ENCODE data around the gene CTRB1.

The CTRB1 gene

GRCh38 chr16:75231570-75231969, 12.8 kb downstream of the CTRB1 start:
- TF ChIP-seq, protein P1, sequence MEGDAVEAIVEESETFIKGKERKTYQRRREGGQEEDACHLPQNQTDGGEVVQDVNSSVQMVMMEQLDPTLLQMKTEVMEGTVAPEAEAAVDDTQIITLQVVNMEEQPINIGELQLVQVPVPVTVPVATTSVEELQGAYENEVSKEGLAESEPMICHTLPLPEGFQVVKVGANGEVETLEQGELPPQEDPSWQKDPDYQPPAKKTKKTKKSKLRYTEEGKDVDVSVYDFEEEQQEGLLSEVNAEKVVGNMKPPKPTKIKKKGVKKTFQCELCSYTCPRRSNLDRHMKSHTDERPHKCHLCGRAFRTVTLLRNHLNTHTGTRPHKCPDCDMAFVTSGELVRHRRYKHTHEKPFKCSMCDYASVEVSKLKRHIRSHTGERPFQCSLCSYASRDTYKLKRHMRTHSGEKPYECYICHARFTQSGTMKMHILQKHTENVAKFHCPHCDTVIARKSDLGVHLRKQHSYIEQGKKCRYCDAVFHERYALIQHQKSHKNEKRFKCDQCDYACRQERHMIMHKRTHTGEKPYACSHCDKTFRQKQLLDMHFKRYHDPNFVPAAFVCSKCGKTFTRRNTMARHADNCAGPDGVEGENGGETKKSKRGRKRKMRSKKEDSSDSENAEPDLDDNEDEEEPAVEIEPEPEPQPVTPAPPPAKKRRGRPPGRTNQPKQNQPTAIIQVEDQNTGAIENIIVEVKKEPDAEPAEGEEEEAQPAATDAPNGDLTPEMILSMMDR (conservative IDR thresholded peaks at IDR 0.05; ENCODE audit: control insufficient read depth, insufficient read depth, low read depth, low read length) = no peak
- no peak overlapping the region for H3K4me3 ChIP-seq (ENCODE audit: control insufficient read depth, low read depth, low read length)
- no peak for DNase-seq (ENCODE audit: low read depth)

DNA sequence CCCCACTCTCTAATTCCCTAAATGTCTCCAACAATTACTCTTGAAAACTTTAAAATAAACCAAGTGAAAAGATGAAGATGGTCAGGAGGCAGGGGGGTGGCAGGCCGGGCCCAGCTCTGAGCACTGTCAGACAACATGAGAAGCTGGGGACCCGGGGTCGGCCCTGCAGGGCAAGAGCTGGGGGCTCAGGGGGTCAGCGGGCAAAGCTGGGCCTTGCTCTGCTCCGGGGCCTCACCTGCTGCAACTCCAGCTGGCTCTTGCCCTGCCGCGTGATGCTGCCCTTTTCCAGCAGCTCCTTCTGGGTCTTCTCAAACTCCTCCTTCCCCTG, 14.8 kb downstream of the CTRB1 start:
- no peak for DNase-seq (ENCODE audit: low read depth)
- TF ChIP-seq, protein P1 (conservative IDR thresholded peaks at IDR 0.05; ENCODE audit: control insufficient read depth, insufficient read depth, low read depth, low read length) = no peak
- H3K4me3 ChIP-seq (ENCODE audit: control insufficient read depth, low read depth, low read length) = no peak overlapping the region

DNA sequence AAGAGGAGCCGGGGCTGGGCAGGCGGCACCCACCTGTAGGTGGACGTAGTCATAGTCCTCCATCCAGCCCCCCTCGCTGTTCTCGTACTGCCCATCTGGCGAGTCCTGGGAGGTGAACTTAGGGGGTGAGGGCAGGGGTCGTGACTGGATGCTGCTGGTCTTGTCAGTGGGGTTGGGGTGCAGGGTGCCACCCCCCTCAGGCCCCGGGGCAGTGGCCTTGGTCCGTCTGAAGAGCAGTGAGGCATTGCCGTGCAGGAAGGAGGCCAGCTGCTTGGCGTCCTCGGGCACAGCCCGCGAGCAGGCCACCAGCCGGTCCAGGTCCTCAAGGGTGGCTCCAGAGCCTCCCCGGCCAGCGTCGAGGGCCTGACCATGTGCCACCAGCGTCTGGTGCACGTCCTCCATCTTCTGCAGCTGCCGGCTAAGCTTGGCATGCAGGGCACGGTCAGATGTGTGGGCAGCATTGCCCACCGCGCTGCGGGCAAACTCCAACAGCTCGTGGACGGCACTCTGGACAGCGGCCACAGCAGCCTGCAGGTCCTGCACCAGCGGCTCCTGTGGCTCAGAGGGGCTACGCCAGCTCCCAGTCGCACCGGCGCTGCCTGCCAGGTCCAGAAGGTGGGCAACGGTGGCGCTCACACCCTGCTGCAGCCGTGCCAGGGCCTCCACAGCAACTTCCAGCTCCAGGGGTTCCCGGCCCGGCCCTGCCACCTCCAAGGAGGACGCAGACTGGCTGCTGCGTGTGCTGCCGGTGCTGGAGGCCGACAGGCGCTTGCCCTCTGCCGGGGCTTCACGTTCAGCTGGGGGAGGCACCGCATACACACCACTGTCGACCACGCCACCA, 16.3 kb downstream of the CTRB1 start:
- DNase-seq (ENCODE audit: low read depth) = no peak
- H3K4me3 ChIP-seq (ENCODE audit: control insufficient read depth, low read depth, low read length) = no peak overlapping the region
- TF ChIP-seq, protein P1 (conservative IDR thresholded peaks at IDR 0.05; ENCODE audit: control insufficient read depth, insufficient read depth, low read depth, low read length) = no peak

DNA sequence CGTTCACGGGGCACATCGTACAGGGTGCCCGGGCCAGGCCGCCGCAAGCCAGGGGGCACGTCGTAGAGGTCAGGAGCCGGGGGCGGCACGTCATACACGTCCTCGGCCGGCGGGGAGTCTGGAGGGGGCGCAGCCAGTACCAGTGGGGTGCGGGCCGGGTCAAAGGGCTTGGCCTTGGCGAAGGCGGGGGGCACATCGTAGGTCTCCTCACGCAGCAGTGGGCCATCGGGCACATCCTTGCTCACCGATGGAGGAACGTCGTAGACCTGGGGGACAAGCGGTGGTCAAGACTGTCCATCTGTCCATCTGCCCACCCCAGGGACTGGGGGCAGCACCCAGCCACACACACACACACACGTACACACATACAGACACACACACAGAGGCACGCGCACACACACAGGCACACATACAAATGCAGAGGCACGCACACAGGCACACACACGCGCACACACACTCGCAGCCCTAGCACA, 17.0 kb downstream of the CTRB1 start:
- no peak overlapping the region for H3K4me3 ChIP-seq (ENCODE audit: control insufficient read depth, low read depth, low read length)
- TF ChIP-seq, protein P1 (conservative IDR thresholded peaks at IDR 0.05; ENCODE audit: control insufficient read depth, insufficient read depth, low read depth, low read length) = no peak
- DNase-seq (ENCODE audit: low read depth) = no peak

DNA sequence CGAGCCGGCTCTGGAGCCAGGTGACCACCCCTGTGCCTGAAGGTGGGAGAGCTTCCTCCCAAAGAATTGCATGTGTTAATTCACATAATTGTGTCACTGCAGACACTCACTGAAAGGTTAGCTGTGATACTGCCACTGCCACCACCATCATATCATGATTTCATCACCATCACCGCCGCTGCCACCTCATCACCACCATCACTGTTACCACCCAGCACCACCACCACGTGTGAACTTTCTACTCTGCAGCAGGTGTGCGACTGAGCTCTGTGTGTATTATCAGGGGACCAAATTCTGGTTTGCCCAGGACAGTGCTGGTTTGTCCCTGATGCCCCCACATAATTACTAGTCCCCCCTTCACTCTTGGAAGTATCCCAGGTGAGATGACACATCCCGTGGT, 17.4 kb downstream of the CTRB1 start:
- TF ChIP-seq, protein P1 (conservative IDR thresholded peaks at IDR 0.05; ENCODE audit: control insufficient read depth, insufficient read depth, low read depth, low read length) = no peak
- H3K4me3 ChIP-seq (ENCODE audit: control insufficient read depth, low read depth, low read length) = no peak overlapping the region
- no peak for DNase-seq (ENCODE audit: low read depth)

GRCh38 chr16:75236736-75237397, 18.1 kb downstream of the CTRB1 start:
- TF ChIP-seq, protein P1 (conservative IDR thresholded peaks at IDR 0.05; ENCODE audit: control insufficient read depth, insufficient read depth, low read depth, low read length) = no peak
- no peak for DNase-seq (ENCODE audit: low read depth)
- H3K4me3 ChIP-seq (ENCODE audit: control insufficient read depth, low read depth, low read length) = no peak overlapping the region

All from fibroblast of mammary gland (primary cell).